ENCODE measurements around the gene RBFOX2.
"Not testable (repeated sequence)": the region's sequence is repeated elsewhere in the genome, so short reads cannot be mapped to it uniquely, and the experiment has no call there.

The RBFOX2 gene

DNA sequence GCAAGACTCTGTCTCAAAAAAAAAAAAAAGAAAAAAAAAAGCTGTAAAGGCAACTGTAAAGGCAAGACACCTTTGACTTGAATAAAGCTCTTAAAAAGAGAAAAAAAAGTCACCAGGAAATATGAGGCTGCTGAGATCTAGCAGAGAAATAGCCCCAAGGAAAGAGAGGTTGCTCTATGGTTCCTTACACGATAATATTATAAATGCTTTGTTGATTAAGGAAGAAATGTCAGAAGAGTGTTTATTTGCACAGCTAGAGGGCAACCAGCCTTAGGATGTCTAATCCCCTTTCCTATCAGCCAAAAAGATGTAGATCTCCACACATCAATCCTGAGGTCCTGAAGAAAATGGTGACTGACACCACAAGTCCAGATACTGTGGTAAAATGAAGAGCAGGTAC, 32.0 kb downstream of the RBFOX2 start:
- TF ChIP-seq, protein P1, sequence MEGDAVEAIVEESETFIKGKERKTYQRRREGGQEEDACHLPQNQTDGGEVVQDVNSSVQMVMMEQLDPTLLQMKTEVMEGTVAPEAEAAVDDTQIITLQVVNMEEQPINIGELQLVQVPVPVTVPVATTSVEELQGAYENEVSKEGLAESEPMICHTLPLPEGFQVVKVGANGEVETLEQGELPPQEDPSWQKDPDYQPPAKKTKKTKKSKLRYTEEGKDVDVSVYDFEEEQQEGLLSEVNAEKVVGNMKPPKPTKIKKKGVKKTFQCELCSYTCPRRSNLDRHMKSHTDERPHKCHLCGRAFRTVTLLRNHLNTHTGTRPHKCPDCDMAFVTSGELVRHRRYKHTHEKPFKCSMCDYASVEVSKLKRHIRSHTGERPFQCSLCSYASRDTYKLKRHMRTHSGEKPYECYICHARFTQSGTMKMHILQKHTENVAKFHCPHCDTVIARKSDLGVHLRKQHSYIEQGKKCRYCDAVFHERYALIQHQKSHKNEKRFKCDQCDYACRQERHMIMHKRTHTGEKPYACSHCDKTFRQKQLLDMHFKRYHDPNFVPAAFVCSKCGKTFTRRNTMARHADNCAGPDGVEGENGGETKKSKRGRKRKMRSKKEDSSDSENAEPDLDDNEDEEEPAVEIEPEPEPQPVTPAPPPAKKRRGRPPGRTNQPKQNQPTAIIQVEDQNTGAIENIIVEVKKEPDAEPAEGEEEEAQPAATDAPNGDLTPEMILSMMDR (IDR thresholded peaks at IDR 0.05): no peak
- Histone ChIP-seq H3K36me3 (no peaks in the 10 kb centered on the region), H3K27me3 (no peaks in the 10 kb centered on the region), H3K4me1 (peaks cover 0 to 27% (median 20%) of the 10 kb centered on the region in 4 donors), H3K4me3 (no peak overlapping the region), H3K27ac (peak overlapping the region; percentile 74 to 76), H3K9me3 (no peaks in the 10 kb centered on the region)
- DNase-seq: no peak
- intact Hi-C loops (cut with DNase I; ENCODE audit: low total_unique reads): no loop called here

DNA sequence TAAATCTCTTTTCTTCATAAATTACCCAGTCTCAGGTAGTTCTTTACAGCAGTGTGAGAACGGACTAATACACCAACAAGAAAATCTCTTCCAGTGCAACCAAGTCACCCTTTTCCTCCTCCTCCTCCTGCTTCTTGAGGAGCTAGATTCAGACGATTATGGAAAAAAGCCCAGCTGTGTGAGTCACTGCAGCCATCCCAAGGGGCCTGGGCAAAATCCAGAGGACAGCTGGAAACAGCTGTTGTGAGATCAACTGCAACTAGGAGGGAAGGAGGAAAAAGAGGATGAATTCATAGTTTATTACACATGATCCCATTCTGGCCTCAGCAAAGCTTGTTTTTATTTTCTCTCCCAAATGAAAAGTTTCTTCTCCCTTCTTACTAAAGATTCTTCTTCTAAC, 32.9 kb downstream of the RBFOX2 start:
- H3K27me3 ChIP-seq: no peaks in the 10 kb centered on the region
- intact Hi-C loops (cut with DNase I; ENCODE audit: low total_unique reads): no loop called here
- H3K9me3 ChIP-seq: no peaks in the 10 kb centered on the region
- peak overlapping the region; percentile 74 to 76 for H3K27ac ChIP-seq
- TF ChIP-seq, protein P1 (IDR thresholded peaks at IDR 0.05): no peak
- DNase-seq: peak; percentile 80 to 93
- H3K4me1 ChIP-seq: peaks cover 0 to 33% (median 21%) of the 10 kb centered on the region in 4 donors
- no peak overlapping the region for H3K4me3 ChIP-seq
- no peaks in the 10 kb centered on the region for H3K36me3 ChIP-seq

DNA sequence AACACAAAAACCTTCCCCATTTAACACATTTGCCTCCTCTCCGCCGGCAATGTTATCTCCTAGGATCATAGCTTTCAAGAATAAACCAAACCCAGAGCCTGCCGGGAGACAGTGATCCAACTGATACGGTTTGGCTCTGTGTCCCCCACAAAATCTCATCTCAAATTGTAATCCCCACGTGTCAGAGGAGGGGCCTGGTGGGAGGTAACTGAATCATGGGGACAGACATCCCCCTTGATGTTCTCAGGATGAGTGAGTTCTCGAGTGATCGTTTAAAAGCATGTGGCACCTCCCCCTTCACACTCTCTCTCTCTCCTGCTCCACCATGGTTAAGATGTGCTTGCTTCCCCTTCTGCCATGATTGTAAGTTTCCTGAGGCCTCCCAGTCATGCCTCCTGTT, 33.3 kb downstream of the RBFOX2 start:
- H3K36me3 ChIP-seq: no peaks in the 10 kb centered on the region
- intact Hi-C loops (cut with DNase I; ENCODE audit: low total_unique reads): no loop called here
- no peak for DNase-seq
- no peaks in the 10 kb centered on the region for H3K9me3 ChIP-seq
- H3K27ac ChIP-seq: peak overlapping the region; percentile 74 to 76
- H3K4me1 ChIP-seq: peaks cover 0 to 35% (median 22%) of the 10 kb centered on the region in 4 donors
- no peaks in the 10 kb centered on the region for H3K27me3 ChIP-seq
- no peak overlapping the region for H3K4me3 ChIP-seq
- TF ChIP-seq, protein P1 (IDR thresholded peaks at IDR 0.05): no peak

DNA sequence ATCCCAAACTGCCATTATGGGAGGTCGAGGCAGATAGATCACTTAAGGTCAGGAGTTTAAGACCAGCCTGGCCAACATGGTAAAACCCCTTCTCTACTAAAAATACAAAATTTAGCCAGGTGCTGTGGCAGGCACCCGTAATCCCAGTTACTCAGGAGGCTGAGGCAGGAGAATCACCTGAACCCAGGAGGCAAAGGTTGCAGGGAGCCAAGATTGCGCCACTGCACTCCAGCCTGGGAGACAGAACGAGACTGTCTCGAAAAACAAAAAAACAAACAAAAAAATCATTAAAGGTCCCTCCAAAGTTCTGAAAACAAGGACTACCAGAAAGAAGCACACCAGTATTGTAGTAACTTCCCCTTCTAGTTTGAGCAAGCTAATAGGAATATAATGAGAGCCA, 34.9 kb downstream of the RBFOX2 start:
- H3K27me3 ChIP-seq; H3K4me3 ChIP-seq; H3K27ac ChIP-seq; H3K9me3 ChIP-seq; H3K36me3 ChIP-seq; DNase-seq; intact Hi-C loops (cut with DNase I; ENCODE audit: low total_unique reads): not testable (repeated sequence)
- peaks cover 0 to 36% (median 22%) of the 10 kb centered on the region in 4 donors for H3K4me1 ChIP-seq

DNA sequence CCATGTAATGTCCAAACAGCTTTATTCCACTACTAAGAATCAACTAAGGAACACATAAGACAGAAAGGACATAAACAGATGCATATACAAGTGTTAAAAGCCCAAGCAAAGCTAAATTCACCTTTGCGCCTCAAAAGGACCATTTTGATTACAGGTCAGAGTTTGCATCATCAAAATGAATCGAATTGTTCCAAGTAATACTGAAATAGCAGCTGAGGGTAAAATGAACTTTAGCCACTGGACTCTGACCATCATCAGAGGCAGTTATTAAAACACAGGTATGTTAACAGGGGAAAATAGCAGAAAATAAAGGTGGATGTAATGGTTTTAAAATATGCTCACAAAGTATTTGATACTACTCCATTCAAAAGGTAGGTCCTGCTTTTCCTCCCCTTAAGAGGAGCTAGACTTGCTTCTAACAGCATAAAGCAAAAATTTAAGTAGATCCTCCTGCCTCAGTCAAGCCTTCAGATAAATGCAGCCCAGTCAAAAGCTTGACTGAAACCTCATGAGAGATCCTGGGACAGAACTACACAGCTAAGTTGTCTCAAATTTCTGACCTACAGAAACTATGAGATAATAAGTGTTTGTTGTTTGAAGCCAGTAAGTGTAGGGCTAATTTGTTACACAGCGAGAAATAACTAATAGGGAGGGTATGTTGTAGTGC, 35.4 kb downstream of the RBFOX2 start:
- no peaks in the 10 kb centered on the region for H3K36me3 ChIP-seq
- H3K27me3 ChIP-seq: no peaks in the 10 kb centered on the region
- no peak overlapping the region for H3K4me3 ChIP-seq
- no peak for DNase-seq
- H3K9me3 ChIP-seq: no peaks in the 10 kb centered on the region
- H3K4me1 ChIP-seq: peaks cover 0 to 41% (median 22%) of the 10 kb centered on the region in 4 donors
- TF ChIP-seq, protein P1 (IDR thresholded peaks at IDR 0.05): no peak
- no peak overlapping the region for H3K27ac ChIP-seq
- intact Hi-C loops (cut with DNase I; ENCODE audit: low total_unique reads): no loop called here

DNA sequence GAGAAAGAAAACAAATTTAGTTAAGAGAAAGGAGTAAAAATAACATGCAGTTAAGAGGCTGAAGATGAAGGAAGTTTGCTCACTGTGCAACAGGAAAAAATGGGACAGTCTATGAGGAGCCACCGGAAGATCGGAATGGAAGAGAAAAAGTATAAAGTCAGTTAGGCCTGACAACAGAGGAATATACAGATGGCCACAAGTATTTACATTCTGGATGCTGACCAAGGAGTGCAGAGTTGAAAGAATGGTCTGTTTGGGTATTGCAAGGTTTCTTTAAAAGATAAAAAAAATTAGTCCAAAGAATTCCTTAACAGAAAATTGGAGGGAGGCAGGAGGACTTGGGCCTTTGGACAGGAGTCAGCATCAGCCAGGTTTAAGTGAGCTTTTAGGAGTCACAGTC, 37.5 kb downstream of the RBFOX2 start:
- intact Hi-C loops (cut with DNase I; ENCODE audit: low total_unique reads): no loop called here
- H3K9me3 ChIP-seq: no peaks in the 10 kb centered on the region
- TF ChIP-seq, protein P1 (IDR thresholded peaks at IDR 0.05): no peak
- no peak overlapping the region for H3K27ac ChIP-seq
- no peak overlapping the region for H3K4me3 ChIP-seq
- no peaks in the 10 kb centered on the region for H3K36me3 ChIP-seq
- H3K4me1 ChIP-seq: peaks cover 0 to 40% (median 22%) of the 10 kb centered on the region in 4 donors
- DNase-seq: no peak
- no peaks in the 10 kb centered on the region for H3K27me3 ChIP-seq
